H9 (cell line): Measurements from ENCODE around the gene FAAH. TPM values are rescaled to one million over a fixed set of nuclear protein-coding genes. Genes with fewer than 3 reads are reported as not detected.
A peak's percentile ranks its signal among the peaks of the same experiment; 100 is the strongest.

Source experiments
- DNase-seq: peaks from one replicate; pipeline ENCODE4 v3.0.0-alpha.2; 2017
- H2AFZ ChIP-seq: one replicate; pipeline ENCODE4 v1.6.1; 2013; ENCODE audit warnings: mild to moderate bottlenecking, low read length, control low read depth, moderate library complexity
- H2AK5ac ChIP-seq: 2 replicates; pipeline ENCODE4 v1.6.1; 2013; ENCODE audit warnings: low read length, control low read depth, mixed read lengths; ENCODE audit not compliant: insufficient read length
- H2BK120ac ChIP-seq: one replicate; pipeline ENCODE4 v1.6.1; 2013; ENCODE audit warnings: low read depth, mild to moderate bottlenecking, low read length, control low read depth, inconsistent platforms; ENCODE audit not compliant: poor library complexity, severe bottlenecking
- H2BK12ac ChIP-seq: 2 replicates; pipeline ENCODE4 v1.6.1; 2013; ENCODE audit warnings: low read length, control low read depth, mixed read lengths, low read depth; ENCODE audit not compliant: insufficient read length
- H2BK15ac ChIP-seq: 2 replicates; pipeline ENCODE4 v1.6.1; 2013; ENCODE audit warnings: low read depth, low read length, control low read depth
- H2BK20ac ChIP-seq: one replicate; pipeline ENCODE4 v1.6.1; 2013; ENCODE audit warnings: low read depth, mild to moderate bottlenecking, low read length, control low read depth, inconsistent platforms; ENCODE audit not compliant: poor library complexity, severe bottlenecking
- H2BK5ac ChIP-seq: 2 replicates; pipeline ENCODE4 v1.6.1; 2013; ENCODE audit warnings: low read length, control low read depth, mixed read lengths; ENCODE audit not compliant: insufficient read length
- H3K14ac ChIP-seq: 2 replicates; pipeline ENCODE4 v1.6.1; 2013; ENCODE audit warnings: low read length, control low read depth; ENCODE audit not compliant: insufficient read depth
- H3K18ac ChIP-seq: 2 replicates; pipeline ENCODE4 v1.6.1; 2013; ENCODE audit warnings: low read depth, mild to moderate bottlenecking, mixed read lengths, low read length, control low read depth; ENCODE audit not compliant: insufficient read length
- H3K23ac ChIP-seq: 2 replicates; pipeline ENCODE4 v1.6.1; 2013; ENCODE audit warnings: low read length, control low read depth, mixed read lengths, low read depth; ENCODE audit not compliant: insufficient read length
- H3K23me2 ChIP-seq: 2 replicates; pipeline ENCODE4 v1.6.1; 2013; ENCODE audit warnings: low read depth, mild to moderate bottlenecking, mixed read lengths, low read length, control low read depth; ENCODE audit not compliant: insufficient read length, poor library complexity, severe bottlenecking
- H3K27ac ChIP-seq: 2 replicates; pipeline ENCODE4 v1.5.1; 2013; ENCODE audit warnings: low read length, control low read depth, mixed read lengths, low read depth; ENCODE audit not compliant: insufficient read length
- H3K27me3 ChIP-seq: 2 replicates; pipeline ENCODE4 v1.6.1; 2013; ENCODE audit warnings: low read length, control low read depth, inconsistent platforms; ENCODE audit not compliant: insufficient read depth
- H3K4ac ChIP-seq: 2 replicates; pipeline ENCODE4 v1.6.1; 2013; ENCODE audit warnings: low read depth, mild to moderate bottlenecking, control low read depth, inconsistent platforms, low read length, moderate library complexity
- H3K4me1 ChIP-seq: 2 replicates; pipeline ENCODE4 v1.6.1; 2013; ENCODE audit warnings: low read length, control low read depth, inconsistent platforms; ENCODE audit not compliant: insufficient read depth
- H3K4me2 ChIP-seq: 2 replicates; pipeline ENCODE4 v1.6.1; 2013; ENCODE audit warnings: low read length, control low read depth, mixed read lengths; ENCODE audit not compliant: insufficient read length, insufficient read depth
- H3K56ac ChIP-seq: 2 replicates; pipeline ENCODE4 v1.6.1; 2013; ENCODE audit warnings: low read depth, mild to moderate bottlenecking, mixed read lengths, low read length, control low read depth; ENCODE audit not compliant: insufficient read length
- H3K79me1 ChIP-seq: 2 replicates; pipeline ENCODE4 v1.6.1; 2013; ENCODE audit warnings: low read depth, mild to moderate bottlenecking, moderate library complexity, low read length, control low read depth, inconsistent platforms; ENCODE audit not compliant: insufficient read depth, poor library complexity, severe bottlenecking
- H3K79me2 ChIP-seq: 2 replicates; pipeline ENCODE4 v1.6.1; 2013; ENCODE audit warnings: low read length, control low read depth, inconsistent platforms; ENCODE audit not compliant: insufficient read depth
- H3K9ac ChIP-seq: 2 replicates; pipeline ENCODE4 v1.6.1; 2013; ENCODE audit warnings: low read length, control low read depth, mixed read lengths; ENCODE audit not compliant: insufficient read length; ENCODE audit errors: extremely low read depth
- H3K9me3 ChIP-seq: one replicate; pipeline ENCODE4 v1.6.1; 2013; ENCODE audit warnings: low read depth, low read length, inconsistent platforms; ENCODE audit not compliant: control insufficient read depth
- H3T11ph ChIP-seq: one replicate; pipeline ENCODE4 v1.6.1; 2013; ENCODE audit warnings: mild to moderate bottlenecking, low read length, control low read depth, inconsistent platforms
- H4K20me1 ChIP-seq: one replicate; pipeline ENCODE4 v1.6.1; 2013; ENCODE audit not compliant: control insufficient read depth, insufficient read length, insufficient read depth
- H4K5ac ChIP-seq: 2 replicates; pipeline ENCODE4 v1.6.1; 2013; ENCODE audit warnings: low read depth, mild to moderate bottlenecking, mixed read lengths, low read length, control low read depth; ENCODE audit not compliant: insufficient read length
- H4K8ac ChIP-seq: replicated peaks from 2 replicates; pipeline ENCODE4 v1.6.1; 2013; ENCODE audit warnings: low read length, control low read depth, mixed read lengths, low read depth; ENCODE audit not compliant: insufficient read length
- H4K91ac ChIP-seq: 2 replicates; pipeline ENCODE4 v1.6.1; 2013; ENCODE audit warnings: low read depth, mild to moderate bottlenecking, moderate library complexity, mixed read lengths, low read length, control low read depth; ENCODE audit not compliant: insufficient read length
- H3K27ac Mint-ChIP-seq, 3 experiments: 2 replicates in 2 of 3; 3 replicates in 1 of 3; pipeline ENCODE4 v1.8.0; 2020 to 2021; ENCODE audit warnings: mixed read lengths in 3 of 3, mild to moderate bottlenecking in 1 of 3, moderate library complexity in 1 of 3
- H3K27me3 Mint-ChIP-seq: 2 replicates; pipeline ENCODE4 v1.8.0; 2021; ENCODE audit warnings: low read depth, mild to moderate bottlenecking, moderate library complexity, mixed read lengths
- H3K36me3 Mint-ChIP-seq, 3 experiments: 2 replicates in 2 of 3; 3 replicates in 1 of 3; pipeline ENCODE4 v1.8.0; 2020 to 2021; ENCODE audit warnings: low read depth in 3 of 3, mixed read lengths in 3 of 3; ENCODE audit not compliant: insufficient read depth in 1 of 3
- H3K4me1 Mint-ChIP-seq, 2 experiments: 2 replicates each; pipeline ENCODE4 v1.8.0; 2020; ENCODE audit warnings: mixed read lengths in 2 of 2
- H3K4me3 Mint-ChIP-seq, 2 experiments: 2 replicates in 1 of 2; 3 replicates in 1 of 2; pipeline ENCODE4 v1.8.0; 2020 to 2021; ENCODE audit warnings: mild to moderate bottlenecking in 2 of 2, mixed read lengths in 2 of 2, moderate library complexity in 1 of 2
- H3K9me3 Mint-ChIP-seq, 2 experiments: 2 replicates in 1 of 2; 3 replicates in 1 of 2; pipeline ENCODE4 v1.8.0; 2020; ENCODE audit warnings: mild to moderate bottlenecking in 2 of 2, mixed read lengths in 2 of 2, moderate library complexity in 1 of 2
- WGBS: extraction: QIAGEN DNeasy Blood & Tissue Kit; methylation state at CpG from one replicate; pipeline ENCODE4 v1.1.7; 2013; ENCODE audit warnings: missing lambda C conversion rate, low lambda C conversion rate, mixed read lengths; ENCODE audit not compliant: insufficient read length; ENCODE audit errors: extremely low coverage; 5-methylcytosine and 5-hydroxymethylcytosine counted together
- long read RNA-seq: library from polyadenylated mRNA; unstranded; transcript quantifications from one replicate; pipeline ENCODE4 v2.0.0, GENCODE V29; 2020
- total RNA-seq: library from RNA; stranded (reverse); gene quantifications from 2 replicates; pipeline ENCODE4 v1.2.1, GENCODE V29; 2021
- TF ChIP-seq, protein P1 (sequence below): fragments of 200-600 bp; sonication (generic); conservative IDR thresholded peaks from 3 replicates; pipeline ENCODE4 v1.8.0; 2021; ENCODE audit warnings: antibody characterized with exemption, mild to moderate bottlenecking

Gene FAAH
- total RNA-seq, result 18.9 and 23.4 TPM in 2 replicates
- long read RNA-seq, transcript FAAH-201 (15 exons, 2,094 nt), result major isoform, 15 of 41 reads
- long read RNA-seq, partial matches to known transcripts, result 7 of 41 reads
- long read RNA-seq, other reads (novel, unspliced or antisense), result 19 of 41 reads

DNA sequence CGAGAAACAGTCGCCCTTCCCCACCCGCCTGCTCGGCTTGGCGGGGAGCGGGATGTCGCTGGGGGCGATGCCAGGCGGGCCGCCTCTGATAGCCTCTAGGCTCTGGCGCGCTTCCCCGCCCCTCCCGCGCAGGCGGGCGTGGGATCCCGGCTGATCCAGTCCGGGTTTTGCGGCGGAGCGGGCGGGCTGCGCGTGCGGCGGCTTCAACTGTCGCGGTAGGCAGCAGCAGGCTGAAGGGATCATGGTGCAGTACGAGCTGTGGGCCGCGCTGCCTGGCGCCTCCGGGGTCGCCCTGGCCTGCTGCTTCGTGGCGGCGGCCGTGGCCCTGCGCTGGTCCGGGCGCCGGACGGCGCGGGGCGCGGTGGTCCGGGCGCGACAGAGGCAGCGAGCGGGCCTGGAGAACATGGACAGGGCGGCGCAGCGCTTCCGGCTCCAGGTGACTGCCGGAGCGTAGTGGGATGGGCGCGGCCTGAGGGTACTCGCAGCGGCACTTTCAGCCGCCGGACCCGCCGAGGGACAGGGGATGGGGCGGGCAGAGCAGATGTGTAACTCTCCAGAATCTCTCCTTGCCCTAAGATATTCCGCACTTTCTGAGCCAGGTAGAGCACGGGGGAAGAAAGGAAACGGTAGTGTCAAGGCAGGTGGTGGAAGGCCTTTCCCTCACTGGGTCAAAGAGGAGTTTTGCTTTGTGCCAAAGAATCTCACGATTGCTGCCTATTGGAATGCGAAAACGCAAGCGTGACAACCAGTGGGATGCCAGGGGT, at the start of gene FAAH:
Gene FAAH, plus strand, starts transcription at position 210 of the 764 bp plus-strand sequence. Its CDS starts 32 bp downstream, at position 242.
- no peak within 1 kb of the TSS for H2BK120ac ChIP-seq

More for the DNA sequence above, at the start of gene FAAH:
- Mint-ChIP-seq H3K4me3 (peak within 1 kb of the TSS; percentile 82 to 91), H3K9me3 (peaks cover 23 to 24% of the 10 kb centered on the region in 2 experiments), H3K27ac (no peak within 1 kb of the TSS), H3K36me3 (peaks cover 11 to 19% (median 17%) of the 10 kb centered on the region in 3 experiments), H3K27me3 (peaks cover 53% of the 10 kb centered on the region), H3K4me1 (peaks cover 20 to 36% of the 10 kb centered on the region in 2 experiments)
- Histone ChIP-seq H3K9ac (peak within 1 kb of the TSS; percentile 85), H3K27me3 (peaks cover 4% of the 10 kb centered on the region; the same call in 1 of the 2 replicates), H2AFZ (no peak within 1 kb of the TSS), H4K5ac (peak within 1 kb of the TSS; percentile 36), H3T11ph (no peak within 1 kb of the TSS), H3K4me2 (peak within 1 kb of the TSS; percentile 81), H3K4me1 (peaks cover 5% of the 10 kb centered on the region), H3K4ac (no peak within 1 kb of the TSS), H2BK15ac (no peak within 1 kb of the TSS; the same call in 1 of the 2 replicates), H3K56ac (no peak within 1 kb of the TSS), H4K20me1 (no peaks in the 10 kb centered on the region), H3K23me2 (peaks cover 6% of the 10 kb centered on the region), H3K9me3 (peaks cover 10% of the 10 kb centered on the region), H3K27ac (no peak within 1 kb of the TSS), H3K14ac (no peak within 1 kb of the TSS; the same call in 1 of the 2 replicates), H3K79me2 (no peaks in the 10 kb centered on the region; the same call in 1 of the 2 replicates), H3K23ac (no peak within 1 kb of the TSS), H2BK5ac (no peak within 1 kb of the TSS), H3K18ac (no peak within 1 kb of the TSS), H2BK12ac (no peak within 1 kb of the TSS), H2AK5ac (no peak within 1 kb of the TSS), H2BK20ac (no peak within 1 kb of the TSS), H4K91ac (no peak within 1 kb of the TSS), H4K8ac (no peak within 1 kb of the TSS), H3K79me1 (no peaks in the 10 kb centered on the region)
- TF ChIP-seq, protein P1, sequence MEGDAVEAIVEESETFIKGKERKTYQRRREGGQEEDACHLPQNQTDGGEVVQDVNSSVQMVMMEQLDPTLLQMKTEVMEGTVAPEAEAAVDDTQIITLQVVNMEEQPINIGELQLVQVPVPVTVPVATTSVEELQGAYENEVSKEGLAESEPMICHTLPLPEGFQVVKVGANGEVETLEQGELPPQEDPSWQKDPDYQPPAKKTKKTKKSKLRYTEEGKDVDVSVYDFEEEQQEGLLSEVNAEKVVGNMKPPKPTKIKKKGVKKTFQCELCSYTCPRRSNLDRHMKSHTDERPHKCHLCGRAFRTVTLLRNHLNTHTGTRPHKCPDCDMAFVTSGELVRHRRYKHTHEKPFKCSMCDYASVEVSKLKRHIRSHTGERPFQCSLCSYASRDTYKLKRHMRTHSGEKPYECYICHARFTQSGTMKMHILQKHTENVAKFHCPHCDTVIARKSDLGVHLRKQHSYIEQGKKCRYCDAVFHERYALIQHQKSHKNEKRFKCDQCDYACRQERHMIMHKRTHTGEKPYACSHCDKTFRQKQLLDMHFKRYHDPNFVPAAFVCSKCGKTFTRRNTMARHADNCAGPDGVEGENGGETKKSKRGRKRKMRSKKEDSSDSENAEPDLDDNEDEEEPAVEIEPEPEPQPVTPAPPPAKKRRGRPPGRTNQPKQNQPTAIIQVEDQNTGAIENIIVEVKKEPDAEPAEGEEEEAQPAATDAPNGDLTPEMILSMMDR, result no peak
- peak; percentile 92 for DNase-seq
- no CpG with 5 or more reads among the region's 75 CpGs for WGBS
